ENCODE data around the gene ITPRIP. TPM values are rescaled to one million over a fixed set of nuclear protein-coding genes. Genes with fewer than 3 reads are reported as not detected.
A peak's percentile ranks its signal among the peaks of the same experiment; 100 is the strongest.

ITPRIP gene
- total RNA-seq, 4 donors from 2014 or later, result 28.0 to 44.2 (median 29.4) TPM

- TF ChIP-seq POLR2A (IDR thresholded peaks at IDR 0.05) (no peak), CTCF (IDR thresholded peaks at IDR 0.05) (no peak)
- Histone ChIP-seq H3K27me3 (no peaks in the 10 kb centered on the region), H3K9me3 (no peaks in the 10 kb centered on the region), H3K4me3 (replicated peaks in 1 of 3) (no peak overlapping the region), H3K4me1 (peaks cover 8 to 41% of the 10 kb centered on the region in 2 donors), H3K36me3 (peaks cover 29 to 31% of the 10 kb centered on the region in 2 donors), H3K27ac (peak overlapping the region in 2 of 3 donors; percentile 16 to 48)
- DNase-seq, result no peak
- WGBS, 2 donors, result 75 to 83% methylated on average over 10 to 15 of the region's 15 CpGs
- intact Hi-C loops (cut with DNase I), result no loop called here
Measured at GRCh38 chr10:104309980-104310978, 28.0 kb downstream of the ITPRIP start.

DNA sequence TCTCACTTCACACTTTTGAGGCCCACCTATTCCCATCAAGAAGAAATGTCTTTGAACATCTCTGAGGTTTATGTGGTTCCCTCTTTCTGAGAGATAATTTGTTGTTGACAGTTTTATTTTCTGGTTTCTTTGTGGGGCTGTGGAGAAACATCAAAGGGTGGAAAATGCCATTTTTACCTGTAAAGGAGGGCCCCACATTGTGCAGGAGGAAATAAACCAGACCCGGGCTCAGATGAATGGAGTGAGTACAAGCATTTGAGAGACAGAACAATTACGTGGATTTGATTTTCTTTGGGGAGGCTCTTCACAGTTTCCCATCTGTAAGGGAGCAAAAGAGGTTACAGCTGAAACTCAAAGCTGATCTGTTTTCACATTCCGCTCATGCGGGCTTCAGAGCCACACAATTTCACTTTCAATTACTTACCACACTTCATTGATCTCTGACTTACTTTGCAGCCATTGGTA lies 29.8 kb downstream of the ITPRIP start:
- no peak for DNase-seq
- WGBS, 2 donors, result 80% methylated on average over 4 of the region's 4 CpGs
- H3K27me3 ChIP-seq, result no peaks in the 10 kb centered on the region
- intact Hi-C loops (cut with DNase I), result no loop called here
- peaks cover 11 to 13% of the 10 kb centered on the region in 2 donors for H3K36me3 ChIP-seq
- TF ChIP-seq CTCF (IDR thresholded peaks at IDR 0.05) (no peak), POLR2A (IDR thresholded peaks at IDR 0.05) (no peak)
- H3K4me3 ChIP-seq (replicated peaks in 1 of 3), result no peak overlapping the region
- H3K9me3 ChIP-seq, result no peaks in the 10 kb centered on the region
- peaks cover 20 to 59% of the 10 kb centered on the region in 2 donors for H3K4me1 ChIP-seq
- H3K27ac ChIP-seq, result no peak overlapping the region

DNA sequence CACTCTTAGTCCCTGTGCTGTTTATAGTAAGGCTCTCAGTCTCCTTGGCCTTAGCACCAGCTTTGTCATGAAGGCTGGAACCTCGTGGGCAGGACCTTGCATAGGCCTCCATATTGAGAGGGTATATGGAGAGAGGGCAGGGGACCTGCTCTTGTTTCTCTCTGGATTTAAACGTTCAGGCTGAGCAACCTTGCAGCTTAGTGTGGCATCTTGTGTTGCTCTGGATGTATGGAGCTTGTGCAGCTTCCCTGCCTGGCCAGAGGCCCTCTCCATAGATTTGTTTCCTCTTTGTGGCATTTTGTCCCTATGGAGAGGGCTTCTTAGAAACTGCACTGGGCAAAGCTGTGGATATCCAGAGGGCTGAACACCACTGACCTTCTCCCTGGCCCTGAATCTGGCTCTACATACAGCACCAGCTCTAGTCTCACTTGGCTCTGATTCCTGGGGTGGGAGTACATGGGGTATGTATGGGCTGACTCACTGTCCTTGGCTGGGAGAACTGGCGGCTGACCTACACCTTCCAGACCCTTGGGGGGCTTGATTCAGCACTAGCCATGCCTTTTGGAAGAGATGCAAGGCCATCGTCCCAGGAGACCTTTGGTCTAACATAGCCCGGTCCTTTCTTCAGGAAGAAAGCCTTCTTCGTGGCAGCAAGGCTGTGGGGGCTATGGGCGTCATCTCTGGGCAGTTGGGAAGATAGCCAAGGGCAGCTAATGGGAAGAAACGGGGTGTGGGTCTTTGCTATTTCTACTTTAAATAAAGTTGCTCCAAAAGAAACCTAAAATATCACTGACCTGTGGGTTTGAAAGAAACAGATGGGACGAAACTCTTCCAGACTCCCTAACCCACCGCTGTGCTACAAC lies 30.5 kb downstream of the ITPRIP start:
- no peak overlapping the region for H3K27ac ChIP-seq
- H3K4me1 ChIP-seq, result peaks cover 25 to 65% of the 10 kb centered on the region in 2 donors
- 70 to 76% methylated on average over 10 of the region's 10 CpGs for WGBS, 2 donors
- H3K4me3 ChIP-seq (replicated peaks in 1 of 3), result no peak overlapping the region
- no peaks in the 10 kb centered on the region for H3K9me3 ChIP-seq
- peaks cover 4 to 6% of the 10 kb centered on the region in 2 donors for H3K36me3 ChIP-seq
- TF ChIP-seq CTCF (IDR thresholded peaks at IDR 0.05) (no peak), POLR2A (IDR thresholded peaks at IDR 0.05) (no peak)
- intact Hi-C loops (cut with DNase I), result no loop called here
- H3K27me3 ChIP-seq, result no peaks in the 10 kb centered on the region
- no peak for DNase-seq

DNA sequence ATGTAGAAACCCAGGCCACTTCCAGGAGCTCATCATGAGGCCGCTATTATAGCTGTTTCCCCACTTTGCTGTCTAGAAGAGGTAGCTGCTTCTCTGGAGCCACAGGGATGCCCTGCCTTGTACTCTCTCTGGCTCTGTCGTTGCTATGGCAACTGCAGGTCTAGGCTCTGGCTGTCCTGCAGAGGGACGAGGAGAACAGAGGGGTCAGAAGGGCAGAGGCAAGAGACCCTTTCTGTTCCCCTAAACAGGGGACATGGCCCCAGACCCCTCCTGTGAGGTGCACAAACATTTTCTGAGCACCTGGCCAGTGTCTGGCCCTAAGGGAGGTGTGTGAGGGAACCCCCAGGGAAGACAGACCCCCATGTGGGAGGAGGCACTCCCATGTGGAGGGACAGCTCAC lies 31.4 kb downstream of the ITPRIP start:
- peaks cover 25 to 66% of the 10 kb centered on the region in 2 donors for H3K4me1 ChIP-seq

DNA sequence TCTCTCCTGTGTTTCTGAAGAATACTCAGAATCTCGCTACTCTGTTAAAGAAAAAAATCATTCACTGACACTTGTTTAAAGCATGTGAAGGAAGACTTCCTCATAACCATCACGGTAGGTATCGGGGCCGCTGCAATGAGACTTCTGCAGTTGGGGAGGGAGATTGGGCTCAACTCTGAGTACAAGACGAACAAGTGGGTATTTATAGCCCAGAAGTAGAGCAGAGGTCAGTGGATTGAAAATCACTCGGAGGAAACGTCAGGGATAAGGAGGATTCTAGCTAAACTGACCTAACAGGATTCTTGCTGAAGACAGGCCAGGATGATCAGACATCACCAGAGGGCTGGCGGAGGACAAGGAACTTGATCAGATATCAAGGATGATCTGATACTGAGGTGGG lies 33.3 kb downstream of the ITPRIP start:
- TF ChIP-seq CTCF (IDR thresholded peaks at IDR 0.05) (no peak), POLR2A (IDR thresholded peaks at IDR 0.05) (no peak)
- no peaks in the 10 kb centered on the region for H3K27me3 ChIP-seq
- DNase-seq, result peak in 1 of 2 donors; percentile 43
- intact Hi-C loops (cut with DNase I), result no loop called here
- H3K9me3 ChIP-seq, result no peaks in the 10 kb centered on the region
- no peak overlapping the region for H3K4me3 ChIP-seq (replicated peaks in 1 of 3)
- H3K27ac ChIP-seq, result peak overlapping the region; percentile 27 to 80 (median 76)
- 37 to 49% methylated on average over 8 of the region's 8 CpGs for WGBS, 2 donors
- peaks cover 28 to 67% of the 10 kb centered on the region in 2 donors for H3K4me1 ChIP-seq
- H3K36me3 ChIP-seq, result no peaks in the 10 kb centered on the region

More for the DNA sequence above, 31.4 kb downstream of the ITPRIP start:
- no peaks in the 10 kb centered on the region for H3K9me3 ChIP-seq
- intact Hi-C loops (cut with DNase I), result no loop called here
- no peak overlapping the region for H3K27ac ChIP-seq
- no peaks in the 10 kb centered on the region for H3K27me3 ChIP-seq
- DNase-seq, result no peak
- WGBS, 2 donors, result 71 to 83% methylated on average over 2 to 3 of the region's 3 CpGs
- TF ChIP-seq POLR2A (IDR thresholded peaks at IDR 0.05), result no peak
- H3K36me3 ChIP-seq, result no peaks in the 10 kb centered on the region
- no peak overlapping the region for H3K4me3 ChIP-seq (replicated peaks in 1 of 3)
